GM12873 (cell line): Measurements from ENCODE around the gene IL15RA.

Experiments used
- CTCF ChIP-seq: IDR thresholded peaks from 2 replicates; pipeline ENCODE4 v1.5.1; 2012; ENCODE audit warnings: low read depth, mild to moderate bottlenecking, moderate library complexity, low read length, control low read depth; ENCODE audit not compliant: insufficient read depth; ENCODE audit errors: missing control alignments

Gene IL15RA

GRCh38 chr10:5927306-5927705 lies 50.0 kb downstream of the IL15RA start:
- TF ChIP-seq CTCF, result no peak

- TF ChIP-seq CTCF, result no peak
Measured at GRCh38 chr10:5924889-5925288, 52.5 kb downstream of the IL15RA start.

- TF ChIP-seq CTCF, result no peak
Measured at GRCh38 chr10:5921746-5922145, 55.6 kb downstream of the IL15RA start.

- TF ChIP-seq CTCF, result no peak
Measured at GRCh38 chr10:5919568-5919967, 57.8 kb downstream of the IL15RA start.

- TF ChIP-seq CTCF, result no peak
Measured at GRCh38 chr10:5918763-5919162, 58.6 kb downstream of the IL15RA start.

- no peak for TF ChIP-seq CTCF
Measured at GRCh38 chr10:5917305-5917704, 60.0 kb downstream of the IL15RA start.

GRCh38 chr10:5915451-5915850 lies 61.9 kb downstream of the IL15RA start:
- TF ChIP-seq CTCF, result no peak
